Activated gamma-delta T cell treated with anti-CD3 and anti-CD28 coated beads, Interleukin-2, amount 50 U/mL, for 16 hours (primary cell): ENCODE results near the gene RILP.
A peak's percentile ranks its signal among the peaks of the same experiment; 100 is the strongest.
"Not testable (repeated sequence)": the region's sequence is repeated elsewhere in the genome, so short reads cannot be mapped to it uniquely, and the experiment has no call there.

Experiments
- DNase-seq: peaks from one replicate; pipeline ENCODE4 v3.0.0-alpha.2; 2020; ENCODE audit warnings: low read depth

RILP gene

DNA sequence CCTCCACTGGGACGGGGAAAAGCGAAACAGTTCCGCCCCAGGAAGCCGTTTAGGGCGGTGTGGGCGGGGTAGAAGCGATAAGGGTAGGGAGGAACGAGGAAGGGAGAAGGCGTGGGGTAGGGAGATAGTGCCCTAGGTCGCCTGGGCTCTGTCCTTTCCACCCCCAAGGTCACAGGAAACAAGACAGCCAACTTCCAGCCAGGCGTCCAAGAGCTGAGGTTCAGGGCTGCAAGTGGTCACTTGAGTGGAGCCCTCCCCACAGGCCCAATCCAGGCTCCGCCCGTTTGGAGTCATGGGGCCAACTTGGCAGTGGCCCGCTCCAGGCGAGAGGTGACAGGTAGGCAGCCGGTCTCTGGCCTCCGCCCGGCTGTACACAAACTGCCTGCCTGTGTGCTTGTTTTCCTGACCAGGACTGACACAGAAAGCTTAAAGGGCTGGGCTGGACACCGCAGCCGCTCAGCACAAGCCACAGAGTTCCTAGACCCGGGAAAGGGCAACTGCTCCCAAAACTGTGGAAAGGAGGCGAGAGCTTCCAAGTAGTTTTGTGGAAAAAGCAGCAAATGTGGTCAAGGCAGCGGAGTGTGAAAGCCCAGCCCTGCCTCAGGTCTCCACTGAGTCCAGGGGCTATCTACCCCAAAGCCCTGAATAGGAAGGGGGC, at the start of gene RILP:
Gene RILP, minus strand, starts transcription at position 23 of the 658 bp plus-strand sequence. CDS start 62 bp downstream, outside the sequence.
- DNase-seq: no peak

- no peak for DNase-seq
These were observed 48.0 kb upstream of the RILP start for GRCh38 chr17:1697681-1698080.

DNA sequence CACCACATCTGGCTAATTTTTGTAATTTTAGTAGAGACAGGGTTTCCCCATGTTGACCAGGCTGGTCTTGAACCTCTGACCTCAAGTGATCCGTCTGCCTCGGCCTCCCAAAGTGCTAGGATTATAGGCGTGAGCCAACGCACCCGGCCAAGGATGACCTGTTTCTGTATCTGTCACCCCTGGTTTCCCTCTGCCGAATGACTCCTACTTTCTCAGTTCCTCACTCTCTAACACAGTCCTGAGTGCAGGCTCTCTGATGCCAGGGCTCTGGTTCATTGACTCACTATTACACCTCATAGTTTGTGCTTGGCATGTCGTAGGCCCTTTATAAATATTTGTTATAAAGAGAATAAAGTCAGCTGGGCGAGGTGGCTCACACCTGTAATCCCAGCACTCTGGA, 45.7 kb upstream of the RILP start:
- no peak for DNase-seq

DNA sequence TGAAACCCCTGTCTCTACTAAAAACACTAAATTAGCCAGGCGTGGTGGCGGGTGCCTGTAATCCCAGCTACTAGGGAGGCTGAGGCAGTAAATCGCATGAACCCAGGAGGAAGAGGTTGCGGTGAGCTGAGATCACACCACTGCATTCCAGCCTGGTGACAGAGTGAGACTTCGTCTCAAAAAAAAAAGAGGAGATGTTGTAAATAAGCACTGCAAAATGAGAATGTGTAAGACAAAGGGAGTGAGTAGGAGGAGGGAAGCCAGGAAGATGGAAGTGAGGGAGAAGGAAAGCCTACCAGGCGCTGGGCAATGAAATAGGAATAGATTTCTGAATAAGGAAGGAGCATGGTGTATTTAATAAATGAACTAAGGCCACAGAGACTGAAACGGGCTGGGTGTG, 43.7 kb upstream of the RILP start:
- no peak for DNase-seq

GRCh38 chr17:1690544-1691221, 41.0 kb upstream of the RILP start:
- DNase-seq: no peak

DNA sequence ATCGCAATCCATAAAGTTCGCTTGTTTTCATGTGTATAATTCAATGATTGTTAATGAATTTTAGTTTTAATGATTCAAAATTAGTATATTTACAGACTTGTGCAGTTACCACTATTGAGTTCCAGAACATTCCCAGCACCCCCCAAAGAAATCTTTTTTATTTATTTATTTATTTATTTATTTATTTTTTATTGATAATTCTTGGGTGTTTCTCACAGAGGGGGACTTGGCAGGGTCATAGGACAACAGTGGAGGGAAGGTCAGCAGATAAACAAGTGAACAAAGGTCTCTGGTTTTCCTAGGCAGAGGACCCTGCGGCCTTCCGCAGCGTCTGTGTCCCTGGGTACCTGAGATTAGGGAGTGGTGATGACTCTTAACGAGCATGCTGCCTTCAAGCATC, 38.7 kb upstream of the RILP start:
- not testable (repeated sequence) for DNase-seq

GRCh38 chr17:1686086-1686485, 36.4 kb upstream of the RILP start:
- DNase-seq: no peak

- peak; percentile 97 for DNase-seq
These were observed 34.9 kb upstream of the RILP start, which contains the start of gene PRPF8 for GRCh38 chr17:1684378-1685189. Gene PRPF8 (minus strand): TSS chr17:1684867. CDS start chr17:1684571, 296 bp downstream.

DNA sequence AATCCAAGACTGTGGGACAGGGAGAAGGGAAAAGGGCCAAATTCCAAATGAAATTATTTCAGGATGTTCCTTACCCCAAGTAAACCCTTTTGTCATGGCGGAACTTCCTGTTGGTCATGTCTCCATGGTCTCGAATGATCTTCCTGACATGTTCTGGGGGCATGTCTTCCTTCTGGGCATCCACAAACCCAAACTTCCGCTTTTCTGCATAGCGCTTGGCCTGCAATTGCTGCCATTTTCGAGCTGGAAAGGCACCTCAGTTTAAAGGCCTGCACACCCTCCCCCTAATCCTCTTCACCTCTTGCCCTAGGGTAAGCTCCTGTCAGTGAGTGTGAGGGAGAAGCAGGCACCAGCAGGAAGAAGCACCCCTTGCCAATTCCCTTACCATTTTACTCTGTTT, 33.8 kb upstream of the RILP start:
- no peak for DNase-seq

GRCh38 chr17:1676401-1676800, 26.7 kb upstream of the RILP start:
- no peak for DNase-seq

DNA sequence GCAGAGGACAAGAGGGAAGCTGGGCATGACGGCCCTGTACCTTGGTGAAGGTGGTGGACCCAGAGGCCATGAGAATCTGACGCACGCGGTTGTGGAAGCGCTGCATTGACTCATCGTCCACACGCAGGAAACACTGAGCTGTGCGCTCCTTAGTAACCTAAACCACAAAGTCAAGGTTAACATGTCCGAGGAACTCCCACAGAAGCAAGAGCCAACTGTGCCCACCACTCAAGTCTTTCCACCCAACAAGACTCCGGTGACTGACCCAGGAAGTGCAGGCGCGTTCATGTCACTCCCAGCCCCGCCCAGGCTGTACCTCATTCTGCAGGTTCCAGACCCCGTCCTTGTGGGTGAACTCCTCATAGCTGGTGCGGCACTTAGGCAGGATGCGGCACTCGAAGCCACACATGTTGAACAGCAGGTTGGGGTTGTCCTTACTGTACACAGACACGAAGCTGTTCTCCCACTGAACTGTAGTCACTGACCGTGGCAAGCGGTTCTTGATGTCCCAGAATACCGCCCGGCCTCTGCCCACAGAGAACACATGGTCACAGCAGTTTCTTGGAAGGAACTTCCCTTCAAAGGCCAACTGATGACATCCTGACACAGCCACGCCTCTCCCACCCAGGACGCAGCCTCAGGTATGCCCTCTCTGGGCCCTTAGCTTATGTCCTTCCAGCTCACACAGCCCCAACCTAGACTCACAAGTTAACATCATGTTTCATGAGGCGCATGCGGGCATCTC, 23.5 kb upstream of the RILP start:
- DNase-seq: no peak

- not testable (repeated sequence) for DNase-seq
These were observed 14.3 kb upstream of the RILP start for GRCh38 chr17:1663934-1664333.

DNA sequence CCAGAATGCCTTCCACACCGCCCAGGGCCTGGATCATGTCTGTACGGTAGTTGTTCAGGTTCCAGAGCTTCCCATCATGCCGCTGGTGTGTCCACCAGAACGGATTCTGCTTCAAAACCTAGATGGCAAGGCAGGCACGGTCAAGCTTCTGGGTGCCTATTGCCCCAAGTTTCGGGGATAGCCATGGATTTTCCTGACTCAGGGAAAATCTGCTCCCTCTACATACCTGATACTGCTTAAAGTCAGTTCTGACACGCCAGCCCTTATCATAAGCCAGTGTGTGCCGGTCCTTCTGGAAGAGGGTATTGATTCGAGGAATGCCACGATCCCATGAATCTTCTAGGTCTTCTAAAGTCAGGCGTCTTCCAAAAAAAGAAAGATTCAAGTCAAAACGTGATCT, 11.4 kb upstream of the RILP start:
- DNase-seq: no peak

DNA sequence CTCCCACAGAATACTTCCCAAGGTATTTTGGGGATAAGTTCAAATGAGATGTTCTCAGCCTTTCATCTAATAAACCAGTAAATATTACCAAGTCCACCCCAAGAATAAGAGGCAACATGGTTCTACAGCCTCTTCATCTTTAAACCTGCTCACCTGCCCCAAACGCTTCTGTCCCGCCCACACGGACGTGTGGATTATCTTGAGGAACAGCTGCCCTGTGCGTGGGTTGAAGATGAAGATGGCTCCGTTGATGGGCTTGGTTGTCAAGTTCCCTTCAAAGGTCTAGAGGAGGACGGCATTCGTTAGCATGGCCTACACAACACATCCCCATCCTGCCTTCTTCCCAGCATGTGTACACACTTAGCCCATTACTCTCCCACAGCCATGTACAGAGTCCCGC, 8.4 kb upstream of the RILP start:
- DNase-seq: no peak

- no peak for DNase-seq
These were observed 4.1 kb upstream of the RILP start for GRCh38 chr17:1653735-1654134.

DNA sequence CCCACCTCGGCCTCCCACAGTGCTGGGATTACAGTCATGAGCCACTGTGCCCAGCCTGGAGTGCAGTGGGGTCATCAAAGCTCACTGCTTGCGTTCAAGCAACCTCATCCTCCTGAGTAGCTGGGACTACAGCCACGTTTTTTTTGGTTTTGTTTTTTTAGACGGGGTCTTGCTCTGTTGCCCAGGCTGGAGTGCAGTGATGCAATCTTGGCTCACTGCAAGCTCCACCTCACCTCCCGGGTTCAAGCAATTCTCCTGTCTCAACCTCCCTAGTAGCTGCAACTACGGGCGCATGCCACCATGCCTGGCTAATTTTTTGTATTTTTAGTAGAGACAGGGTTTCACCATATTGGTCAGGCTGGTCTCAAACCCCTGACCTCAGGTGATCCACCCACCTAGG, 3.1 kb upstream of the RILP start:
- not testable (repeated sequence) for DNase-seq

DNA sequence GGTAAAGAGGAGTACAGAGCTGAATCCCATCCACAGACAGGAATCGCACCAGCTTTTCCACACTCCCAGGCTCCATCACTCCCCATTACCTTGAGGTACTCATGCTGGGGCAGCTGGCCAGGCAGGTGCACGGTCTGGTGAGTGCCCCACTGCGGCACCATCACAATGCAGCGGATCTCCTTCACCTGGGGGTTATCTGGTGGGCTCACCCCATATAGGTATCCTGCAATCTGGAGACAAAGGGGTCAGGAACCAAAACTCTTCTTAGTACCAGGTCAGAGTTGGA, 1.8 kb upstream of the RILP start:
- no peak for DNase-seq

GRCh38 chr17:1650731-1651558, 1.3 kb upstream of the RILP start:
- no peak for DNase-seq

- DNase-seq: peak; percentile 87
These were observed 463 bp downstream of the RILP start for GRCh38 chr17:1648963-1649843.

GRCh38 chr17:1648173-1648962, 1.3 kb downstream of the RILP start:
- DNase-seq: no peak
